Stimulated activated CD4-positive, alpha-beta T cell treated with anti-CD3 and anti-CD28 coated beads, Interleukin-4, amount 100 ng/mL, for 24 hours (primary cell): ENCODE results near the gene PACRG.

ENCODE experiments used
- DNase-seq: peaks from one replicate; pipeline ENCODE4 v3.0.0-alpha.2; 2020

PACRG gene

DNA sequence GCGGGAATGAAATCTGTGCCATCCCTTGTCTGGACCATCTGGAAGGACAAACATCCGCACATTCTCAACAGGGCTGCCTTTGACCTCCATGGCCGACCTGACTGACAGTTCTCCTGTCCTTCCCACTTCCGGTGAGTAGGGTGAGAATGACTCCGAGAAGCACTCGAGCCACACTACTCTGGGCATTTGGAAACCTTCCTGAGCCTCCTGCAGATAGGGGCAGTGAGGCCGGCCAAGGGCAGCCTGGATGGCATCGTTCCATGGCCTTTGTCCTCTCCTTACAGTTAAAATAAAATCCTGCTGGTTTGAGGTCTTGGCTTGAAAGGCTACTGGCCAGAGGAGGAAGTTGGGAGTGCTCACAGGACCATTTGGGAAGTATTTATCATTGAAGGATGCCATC is 615.8 kb downstream of the PACRG start:
- DNase-seq = no peak

DNA sequence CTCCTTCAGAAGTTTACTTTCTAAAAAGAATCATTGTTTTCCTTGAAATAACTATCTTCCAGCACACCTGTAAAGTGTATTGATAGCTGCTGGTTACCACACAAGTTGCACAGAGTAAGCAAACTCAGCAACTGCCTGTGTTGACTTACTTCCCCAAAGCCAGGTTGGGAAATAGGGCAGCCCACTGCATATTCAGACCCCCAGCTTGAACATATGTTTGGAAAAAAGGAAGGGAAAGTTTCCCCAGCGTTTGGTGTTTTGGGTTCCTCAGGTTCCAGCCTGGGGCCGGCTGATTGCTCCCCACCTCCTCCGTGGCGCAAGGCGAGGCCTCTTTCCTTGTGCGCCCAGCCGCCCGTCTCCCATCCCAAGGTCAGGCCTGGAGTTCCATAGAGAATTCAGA is 616.6 kb downstream of the PACRG start:
- no peak for DNase-seq

DNA sequence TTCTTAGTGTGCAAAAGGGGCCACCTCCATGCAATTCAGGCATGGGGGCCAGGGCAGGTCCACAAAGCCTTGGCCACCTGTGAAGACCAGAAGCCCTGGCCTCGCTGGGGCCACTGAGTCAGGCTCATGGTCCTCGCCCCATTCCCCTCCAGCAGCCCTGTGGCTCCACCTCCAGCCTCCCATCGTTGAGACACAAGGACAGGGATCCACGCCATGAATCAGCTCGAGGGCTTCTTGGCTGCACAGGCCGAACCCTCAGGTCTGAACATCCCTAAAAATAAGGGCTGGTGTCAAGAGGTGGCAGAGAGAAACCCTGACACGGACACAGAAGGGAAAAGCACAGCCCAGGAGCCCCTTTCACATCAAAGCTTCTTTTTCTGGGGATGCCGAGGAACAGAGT is 618.2 kb downstream of the PACRG start:
- no peak for DNase-seq

DNA sequence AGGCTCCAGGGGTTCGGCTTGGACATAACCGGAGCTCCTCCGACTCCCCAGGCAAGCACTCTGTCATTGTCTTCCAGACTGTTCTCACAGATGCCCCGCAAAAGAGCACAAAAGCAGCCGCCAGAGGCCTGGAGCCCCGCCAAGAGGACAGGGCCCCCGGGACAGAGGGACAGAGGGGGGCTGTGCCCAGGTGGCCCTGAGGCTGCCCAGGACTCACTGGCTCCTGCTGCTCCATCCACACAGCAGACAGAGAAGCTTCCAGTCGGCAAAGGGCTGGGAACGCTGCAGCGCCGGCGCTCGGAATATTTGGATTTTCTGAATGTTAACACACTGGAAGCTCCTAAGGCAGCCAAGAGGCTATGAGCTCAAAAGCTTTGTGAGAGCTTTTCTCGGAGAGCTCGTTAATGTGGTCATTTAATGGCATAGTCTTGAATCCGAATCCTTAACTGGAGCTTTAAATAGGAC is 618.8 kb downstream of the PACRG start:
- DNase-seq = no peak

DNA sequence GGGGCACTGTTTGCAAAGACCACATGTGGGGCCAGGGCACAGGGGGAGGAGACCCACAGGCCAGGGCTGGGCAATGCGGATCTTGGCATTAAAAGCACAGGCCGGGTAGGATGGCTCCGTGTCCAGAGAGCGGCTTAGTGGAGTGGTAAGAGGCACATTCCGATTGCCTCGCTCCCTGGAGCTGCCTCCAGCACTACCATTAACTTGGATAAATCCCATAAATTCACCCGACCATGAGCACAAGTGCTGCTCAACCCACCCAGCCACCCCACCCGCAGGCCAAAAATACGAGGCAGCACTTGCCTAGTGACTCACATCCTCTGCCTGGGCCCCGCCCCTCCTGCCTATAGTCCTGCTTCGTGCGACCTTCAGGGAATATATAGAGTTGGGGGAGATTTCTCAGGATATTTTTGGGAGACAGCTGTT is 619.3 kb downstream of the PACRG start:
- DNase-seq = no peak

DNA sequence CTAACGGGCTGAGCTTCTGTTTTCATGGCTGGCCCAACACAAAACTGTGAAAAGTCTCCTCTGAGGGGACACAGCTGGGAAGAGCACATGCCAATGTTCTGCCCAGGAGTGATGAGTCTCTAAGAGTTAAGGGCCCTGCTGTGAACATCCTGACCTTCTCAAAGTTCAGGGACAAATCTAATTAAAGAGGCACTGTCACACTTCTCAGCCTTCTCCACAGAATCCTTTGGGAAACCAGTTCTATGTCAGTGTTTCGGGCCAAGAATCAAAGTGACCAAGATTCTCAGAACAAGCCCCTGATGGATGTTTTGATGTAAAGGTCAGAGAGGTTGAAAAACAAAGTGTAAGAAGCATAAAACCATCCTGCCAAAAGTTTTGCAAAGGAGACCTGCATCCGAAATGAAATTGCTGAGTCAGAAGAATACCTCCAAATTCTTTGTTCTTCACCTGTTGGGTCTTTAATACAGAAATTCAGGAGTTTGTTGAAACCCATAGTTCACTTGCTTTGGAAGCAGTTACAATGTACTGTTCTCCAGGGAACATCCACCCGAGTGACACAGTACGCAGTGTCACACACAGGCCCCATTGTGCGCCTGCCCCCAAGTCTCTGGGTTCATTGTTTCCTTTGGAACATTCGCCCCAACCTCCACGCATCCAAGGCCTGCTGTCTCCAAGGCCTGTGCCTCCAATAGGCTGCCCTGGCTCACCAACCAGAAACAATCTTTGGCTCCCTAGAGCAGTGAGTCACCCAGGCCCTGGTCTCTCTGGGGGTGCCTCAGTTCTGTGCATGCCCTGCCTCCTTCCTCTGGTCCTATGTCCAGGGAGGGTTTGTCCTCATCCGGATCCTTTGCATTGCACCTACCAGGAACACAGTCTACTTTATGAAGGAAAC is 621.3 kb downstream of the PACRG start:
- DNase-seq = no peak

DNA sequence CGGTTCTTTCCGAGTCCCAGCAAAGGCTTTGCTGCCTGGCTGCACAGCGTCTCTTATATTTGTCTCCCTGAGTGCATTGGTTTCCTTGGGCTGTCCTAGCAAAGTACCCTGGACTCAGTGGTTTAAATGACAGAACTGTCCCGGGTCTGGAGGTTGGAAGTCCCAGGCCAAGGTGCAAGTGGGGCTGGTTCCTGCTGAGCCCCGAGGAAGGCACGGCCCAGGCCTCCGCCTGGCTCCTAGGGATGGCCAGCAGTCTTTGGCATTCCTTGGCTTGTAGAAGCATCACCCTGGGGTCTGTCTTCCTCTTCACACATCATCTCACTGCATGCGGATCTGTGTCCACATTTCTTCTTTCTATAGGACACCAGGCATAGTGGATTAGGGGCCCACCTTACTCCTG is 621.9 kb downstream of the PACRG start:
- DNase-seq = no peak

DNA sequence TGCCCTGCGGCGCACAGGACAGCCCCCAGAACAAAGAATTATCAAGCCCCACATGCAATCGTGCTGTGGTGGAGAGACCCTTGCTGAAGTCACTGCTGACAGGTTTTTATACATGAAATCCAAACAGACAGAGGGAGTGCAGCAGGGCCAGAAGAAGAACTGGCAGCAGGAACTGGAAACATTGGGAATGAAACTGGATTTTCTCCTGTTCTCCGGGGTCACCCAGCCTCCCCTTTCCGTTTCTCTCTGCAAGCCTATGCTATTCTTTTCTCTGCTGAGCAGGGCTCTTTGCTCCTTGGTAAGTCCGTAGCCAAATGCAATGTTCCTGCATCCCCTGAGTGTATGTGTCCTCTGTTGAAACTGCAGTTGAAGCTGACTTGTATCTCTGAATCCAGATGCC is 623.2 kb downstream of the PACRG start:
- no peak for DNase-seq

DNA sequence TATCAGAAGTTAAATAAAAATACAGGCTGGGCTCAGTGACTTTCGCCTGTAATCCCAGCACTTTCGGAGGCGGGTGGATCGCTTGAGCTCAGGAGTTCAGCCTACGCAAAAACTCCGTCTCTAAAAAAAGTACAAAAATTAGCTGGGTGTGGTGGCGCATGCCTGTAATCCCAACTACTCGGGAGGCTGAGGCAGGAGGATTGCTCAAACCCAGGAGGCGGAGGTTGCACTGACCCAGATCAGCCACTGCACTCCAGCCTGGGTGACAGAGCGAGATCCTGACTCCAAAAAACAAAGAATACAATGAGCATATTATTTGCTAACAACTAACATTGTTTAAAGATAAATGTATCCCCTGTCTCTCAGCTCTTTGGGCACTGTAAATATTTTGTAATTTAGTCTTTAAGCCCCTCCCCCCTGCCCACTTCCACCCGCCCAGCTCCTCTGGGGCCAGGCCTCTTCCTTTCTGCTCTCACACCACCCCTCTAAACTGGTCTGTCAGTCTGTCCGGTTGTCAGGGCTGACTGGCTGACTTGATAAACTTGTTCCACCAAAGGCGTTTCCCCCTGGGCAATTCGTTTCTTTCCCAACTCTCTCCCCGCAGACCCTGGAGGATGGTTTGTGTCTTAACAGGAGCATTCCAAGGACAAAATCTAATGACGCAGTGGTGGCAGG is 624.4 kb downstream of the PACRG start:
- no peak for DNase-seq

DNA sequence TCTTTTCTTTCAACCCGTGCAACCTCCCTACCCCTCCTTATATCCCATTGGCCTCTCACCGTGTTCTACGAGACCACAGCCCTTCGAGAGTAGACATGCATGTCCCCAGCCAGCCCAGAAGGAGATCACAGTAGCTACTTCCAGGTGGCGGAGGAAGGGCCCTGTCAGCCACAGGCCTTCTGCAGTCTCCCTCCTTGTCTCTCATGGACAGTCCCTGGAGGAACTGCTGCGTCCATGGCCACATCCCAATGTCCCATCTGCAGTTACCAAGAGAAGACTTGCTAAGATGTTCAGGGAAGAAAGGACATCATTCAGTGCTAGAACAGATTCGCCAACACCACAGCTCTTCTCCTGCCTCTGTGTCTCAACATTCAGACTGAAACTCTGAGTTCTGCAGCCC is 625.2 kb downstream of the PACRG start:
- no peak for DNase-seq

DNA sequence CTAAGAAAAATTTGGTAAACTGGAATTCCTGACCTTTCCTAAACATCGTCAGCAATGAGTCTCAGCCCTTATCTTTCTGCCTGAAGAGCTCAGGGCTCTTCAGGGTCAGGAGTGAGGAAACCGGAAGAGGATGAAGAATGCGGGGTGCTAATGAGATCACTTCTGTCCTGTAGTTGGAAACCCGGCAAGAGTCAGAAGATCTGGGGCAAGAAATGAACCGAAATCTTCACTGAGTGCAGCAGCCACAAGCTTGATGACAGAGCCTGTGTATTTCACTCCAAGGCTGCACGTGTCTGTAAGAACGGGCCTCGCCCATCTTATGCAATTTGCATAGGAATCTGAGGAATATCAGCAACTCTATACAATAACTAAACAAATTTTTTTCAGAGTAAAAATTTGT is 626.3 kb downstream of the PACRG start:
- DNase-seq = no peak

DNA sequence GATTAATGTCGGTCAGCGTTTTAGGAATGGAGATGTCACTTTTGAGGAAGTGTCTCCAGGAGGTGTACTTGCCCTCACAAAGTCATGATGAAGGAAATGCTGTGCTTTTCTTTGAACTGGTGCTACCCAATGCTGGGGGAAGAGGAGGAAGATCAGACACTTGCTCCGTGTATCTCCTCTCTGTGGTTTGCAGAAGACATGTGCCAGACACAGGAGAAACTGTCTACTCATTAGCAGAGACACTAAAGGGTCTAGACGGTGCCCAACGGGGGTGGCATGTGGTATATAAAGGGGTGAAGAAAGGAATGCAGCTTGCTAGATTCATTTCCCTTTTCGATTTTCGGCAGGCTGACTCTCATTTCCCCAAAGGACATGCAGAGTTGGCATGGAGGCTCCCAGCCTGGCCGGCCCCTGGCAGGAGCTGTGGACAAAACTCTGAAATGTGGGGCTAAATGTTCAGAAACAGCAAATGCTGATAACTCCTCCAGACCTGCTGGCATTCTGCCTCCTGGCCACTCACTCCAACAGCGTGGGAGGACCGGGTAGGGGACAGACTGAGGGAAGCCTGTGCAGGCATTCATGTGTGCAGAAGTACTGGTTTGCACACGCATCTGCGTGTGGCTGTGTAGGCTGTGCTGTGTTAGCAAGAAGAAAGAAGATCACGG is 627.1 kb downstream of the PACRG start:
- no peak for DNase-seq

DNA sequence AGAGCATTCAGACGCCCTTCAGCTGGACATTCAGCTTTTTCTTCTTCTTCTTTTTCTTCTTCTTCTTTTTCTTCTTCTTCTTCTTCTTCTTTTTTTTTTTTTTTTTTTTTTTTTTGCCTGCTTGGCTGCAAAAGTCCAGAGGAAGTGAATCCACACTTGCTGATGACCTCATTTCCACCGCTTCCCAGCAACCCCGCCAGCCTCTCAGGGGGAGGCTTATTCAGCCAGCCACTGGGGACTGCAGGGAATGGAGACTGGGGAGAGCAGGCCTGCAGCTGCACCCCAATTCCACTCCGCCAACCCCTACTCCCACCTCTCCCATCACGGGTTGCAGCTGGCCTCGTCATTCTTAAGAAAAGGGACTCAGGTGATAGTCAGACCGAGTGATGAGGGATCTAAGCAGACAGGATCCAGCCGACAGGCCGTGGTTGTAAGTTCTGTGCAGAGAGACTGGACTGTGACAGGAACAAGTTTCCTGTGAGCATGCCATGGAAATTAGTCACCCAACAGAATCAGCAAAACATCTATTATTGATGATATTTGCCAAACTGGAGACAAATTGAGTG is 627.7 kb downstream of the PACRG start:
- no peak for DNase-seq

DNA sequence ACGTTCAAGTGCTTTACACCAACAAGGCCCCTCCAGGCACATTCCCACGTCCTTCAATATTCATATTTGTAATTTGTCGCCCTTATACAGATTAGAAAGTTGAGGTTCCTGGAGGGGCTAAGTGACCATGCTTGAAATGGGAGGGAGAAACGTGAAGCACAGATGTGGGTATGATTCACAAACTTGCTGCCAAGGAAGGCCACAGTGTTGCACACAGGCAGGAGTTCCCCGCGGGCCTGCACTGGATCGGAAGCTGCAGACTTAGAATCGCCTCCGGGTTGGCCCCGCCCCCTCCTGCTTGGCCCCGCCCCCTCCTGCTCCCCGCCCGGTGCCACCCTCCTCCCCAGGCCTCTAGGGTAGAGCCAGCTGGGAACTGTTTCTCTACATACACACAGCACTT is 628.5 kb downstream of the PACRG start:
- DNase-seq = no peak

DNA sequence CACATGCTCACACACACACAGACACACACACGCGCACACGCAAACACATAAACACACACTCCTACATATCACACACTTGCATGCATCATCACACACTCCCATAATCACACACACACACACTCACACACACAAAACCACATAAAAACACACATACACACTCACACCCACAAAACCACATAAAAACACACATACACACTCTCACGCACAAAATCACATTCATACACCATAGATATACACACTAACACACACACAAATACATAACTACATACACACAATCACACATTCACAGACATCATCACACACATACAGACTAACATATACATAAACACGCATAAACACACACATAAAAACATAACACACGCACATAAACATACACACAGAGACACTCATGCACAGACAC is 629.0 kb downstream of the PACRG start:
- DNase-seq = no peak

DNA sequence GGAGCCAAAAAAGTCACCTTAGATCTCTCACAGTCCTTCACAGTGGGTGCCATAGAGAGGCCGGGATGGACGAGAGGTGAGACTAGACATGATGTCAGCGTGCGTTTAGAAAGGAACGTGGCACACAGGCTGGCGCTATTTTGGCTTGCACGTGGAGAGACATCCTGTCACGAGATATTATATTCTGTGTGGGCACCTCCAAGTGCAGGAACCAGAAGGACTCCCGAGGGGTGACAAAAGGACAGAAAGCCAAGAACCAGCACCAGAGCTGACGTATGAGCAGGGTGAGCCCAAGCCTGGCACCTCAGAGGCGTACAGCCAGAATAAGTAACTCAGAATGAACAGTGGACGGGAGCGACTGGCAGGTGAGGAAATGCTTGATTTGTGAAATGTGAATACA is 636.9 kb downstream of the PACRG start:
- DNase-seq = no peak
